Measurements from ENCODE around the gene ADGRE3. TPM values are rescaled to one million over a fixed set of nuclear protein-coding genes. Genes with fewer than 3 reads are reported as not detected.

The ADGRE3 gene
- total and polyA plus RNA-seq, 2 of the 8 experiments (the other 6 are each of a cell fraction or from before 2014, with no cell fraction given): not detected

DNA sequence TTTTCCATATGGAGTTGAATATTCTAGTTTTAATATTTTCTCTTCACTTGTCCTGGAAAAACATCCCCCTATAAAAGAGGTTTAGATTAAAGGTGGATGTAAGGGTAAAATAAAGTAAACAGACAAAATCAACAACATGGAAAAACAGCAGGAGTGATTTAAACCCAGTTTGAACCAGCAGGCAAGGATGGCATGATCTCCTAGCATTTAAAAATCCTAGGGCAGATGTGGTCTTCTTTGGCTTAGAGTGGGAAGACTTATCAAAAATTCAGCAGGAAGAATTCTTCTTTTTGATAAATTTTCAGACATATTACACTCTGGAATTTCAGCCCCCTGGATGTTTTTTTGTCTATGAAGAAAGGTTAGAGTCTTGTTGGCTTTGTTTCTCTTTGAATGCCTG lies 55.2 kb downstream of the ADGRE3 start:
- no peaks in the 10 kb centered on the region for H3K27me3 ChIP-seq (replicated peaks in 1 of 4; ENCODE audit: control insufficient read depth in 3 of 4, extremely low read depth in 1 of 4, insufficient read depth in 3 of 4, low read length in 3 of 4)
- H3K23ac ChIP-seq (ENCODE audit: insufficient read length): no peak overlapping the region
- H4K20me1 ChIP-seq (replicated peaks in 1 of 2; ENCODE audit: control insufficient read depth in 1 of 2, insufficient read depth in 2 of 2, low read length in 2 of 2): no peaks in the 10 kb centered on the region
- H4K8ac ChIP-seq (ENCODE audit: extremely low read depth, insufficient read depth, low read length): no peak overlapping the region
- no peak overlapping the region for H3K4ac ChIP-seq (replicated peaks; ENCODE audit: insufficient read length, low read depth, low read length)
- DNase-seq (ENCODE audit: low read depth in 1 of 2, low spot score in 2 of 2) (no peak), FAIRE-seq (no peak)
- no peak overlapping the region for H3K4me2 ChIP-seq (ENCODE audit: insufficient read depth in 1 of 2, low read depth in 2 of 2, low read length in 2 of 2)
- H2BK15ac ChIP-seq (ENCODE audit: low read length): no peak overlapping the region
- no peaks in the 10 kb centered on the region for H3K79me1 ChIP-seq (ENCODE audit: low read depth, low read length)
- H2AFZ ChIP-seq (ENCODE audit: low read length): no peak overlapping the region
- H3K27ac ChIP-seq (ENCODE audit: low read depth, low read length): no peak overlapping the region
- no peak overlapping the region for H2BK12ac ChIP-seq (ENCODE audit: low read depth, low read length)
- H4K5ac ChIP-seq (ENCODE audit: insufficient read length, low read depth, low read length): no peak overlapping the region
- H3K4me1 ChIP-seq (replicated peaks in 1 of 4; ENCODE audit: control insufficient read depth in 3 of 4, insufficient read depth in 4 of 4, low read length in 3 of 4): no peaks in the 10 kb centered on the region
- H2BK5ac ChIP-seq (ENCODE audit: low read depth, low read length): no peak overlapping the region
- H3K18ac ChIP-seq (ENCODE audit: extremely low read depth, low read length): no peak overlapping the region
- H3K79me2 ChIP-seq (ENCODE audit: control insufficient read depth in 1 of 2, insufficient read depth in 2 of 2, low read length in 2 of 2): no peaks in the 10 kb centered on the region
- H2BK20ac ChIP-seq (ENCODE audit: low read length): no peak overlapping the region
- H3K23me2 ChIP-seq (ENCODE audit: low read depth, low read length): no peaks in the 10 kb centered on the region
- POLR2A ChIA-PET (ENCODE audit: partially characterized antibody): no interaction called here
- H3K56ac ChIP-seq (replicated peaks; ENCODE audit: insufficient read length, low read depth, low read length): no peak overlapping the region
- TF ChIP-seq ZNF274 (IDR thresholded peaks at IDR 0.05; ENCODE audit: borderline replicate concordance, extremely low read depth, low read length) (no peak), EP300 (IDR thresholded peaks at IDR 0.05; ENCODE audit: borderline replicate concordance in 1 of 2, low read depth in 2 of 2, low read length in 2 of 2) (no peak), TAF7 (optimal IDR thresholded peaks at IDR 0.05; ENCODE audit: borderline replicate concordance, low read depth, low read length) (no peak)
- no peak overlapping the region for H2AK5ac ChIP-seq (ENCODE audit: low read depth, low read length)
- H3K4me3 ChIP-seq (ENCODE audit: extremely low read depth in 1 of 4, insufficient read depth in 2 of 4, low read depth in 3 of 4, low read length in 4 of 4): no peak overlapping the region
- CTCF ChIA-PET (ENCODE audit: partially characterized antibody): interaction anchor here (1.8 kb wide), 1 partner anchor 67 kb away, joined by 3 read pairs; no protein-coding TSS in a partner anchor
- H3K9ac ChIP-seq (replicated peaks in 1 of 4; ENCODE audit: extremely low read depth in 1 of 4, low read depth in 3 of 4, low read length in 3 of 4): no peak overlapping the region
- H3K14ac ChIP-seq (ENCODE audit: insufficient read length): no peak overlapping the region
- no peaks in the 10 kb centered on the region for H3K36me3 ChIP-seq (ENCODE audit: control insufficient read depth in 2 of 4, insufficient read depth in 4 of 4, low read length in 3 of 4)
- peaks cover 34 to 42% of the 10 kb centered on the region in 2 experiments for H3K9me3 ChIP-seq (ENCODE audit: insufficient read depth in 2 of 2, low read depth in 1 of 2, low read length in 1 of 2)
- H2BK120ac ChIP-seq (replicated peaks; ENCODE audit: low read depth, low read length): no peak overlapping the region
- H4K91ac ChIP-seq (replicated peaks; ENCODE audit: insufficient read length, low read length): no peak overlapping the region
